HG02938 (cell line): Measurements from ENCODE around the gene ANTXR1.

Experiments
- ATAC-seq: cut with Tn5 transposase; IDR thresholded peaks from one replicate; pipeline ENCODE4 v1.9.1; 2021; ENCODE audit warnings: mild to moderate bottlenecking, moderate library complexity; ENCODE audit not compliant: unreplicated experiment

ANTXR1 gene

DNA sequence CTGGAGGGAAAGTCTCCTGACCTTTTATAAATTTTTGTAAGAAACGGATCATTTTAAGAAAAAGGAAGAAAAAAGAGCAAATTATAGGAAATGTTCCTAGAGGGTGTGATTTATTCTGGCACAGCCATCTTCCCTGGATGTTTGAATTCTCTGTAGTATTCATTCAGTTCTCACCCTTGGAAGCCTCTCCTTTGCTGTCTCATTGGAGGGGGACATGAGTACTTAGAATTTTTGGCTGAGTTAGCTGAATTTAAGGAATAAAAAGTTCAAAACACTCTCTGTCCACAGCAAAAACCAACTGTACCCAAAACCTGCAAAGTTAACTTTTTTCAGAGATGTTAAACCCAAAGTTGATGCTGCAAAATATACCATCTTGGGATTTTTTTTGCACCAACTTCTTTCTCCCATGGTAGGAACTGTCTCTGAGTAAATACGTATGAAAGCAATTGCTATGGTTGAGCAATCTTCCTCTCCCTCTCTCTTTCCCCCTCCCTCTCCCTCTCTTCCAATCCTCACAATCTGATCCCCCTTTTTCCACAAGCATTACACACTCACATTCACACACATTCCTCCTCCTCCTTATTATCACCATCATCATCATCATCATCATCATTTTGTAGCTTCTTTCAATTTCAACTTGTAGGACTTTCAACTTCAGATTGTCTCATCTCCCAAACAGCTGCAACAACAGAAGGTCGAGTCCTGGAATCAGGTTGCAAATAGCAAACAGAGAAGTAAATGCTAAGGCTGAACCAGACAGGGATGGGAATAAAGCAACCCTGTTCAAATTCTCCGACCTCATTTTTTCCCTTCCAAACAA lies 190.4 kb downstream of the ANTXR1 start:
- no peak for ATAC-seq

DNA sequence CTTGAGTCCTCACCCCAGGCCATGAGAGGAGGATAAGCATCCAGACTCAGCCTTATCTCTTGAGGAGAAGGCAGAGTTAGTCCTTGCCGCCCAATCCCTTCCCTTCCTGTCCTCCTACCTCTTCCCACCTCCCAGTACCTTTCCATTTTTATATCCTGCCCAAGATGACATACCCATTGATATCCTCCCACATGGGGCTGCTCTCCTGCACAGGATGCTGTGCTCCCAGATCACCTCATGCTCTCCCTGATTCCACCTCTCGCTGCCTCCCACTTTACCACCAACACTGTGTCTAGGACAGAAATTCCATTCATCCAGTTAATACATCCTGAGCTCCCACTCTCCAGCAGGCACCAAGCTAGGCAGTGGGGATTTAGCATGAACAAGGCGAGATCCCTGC lies 191.7 kb downstream of the ANTXR1 start:
- ATAC-seq: no peak

DNA sequence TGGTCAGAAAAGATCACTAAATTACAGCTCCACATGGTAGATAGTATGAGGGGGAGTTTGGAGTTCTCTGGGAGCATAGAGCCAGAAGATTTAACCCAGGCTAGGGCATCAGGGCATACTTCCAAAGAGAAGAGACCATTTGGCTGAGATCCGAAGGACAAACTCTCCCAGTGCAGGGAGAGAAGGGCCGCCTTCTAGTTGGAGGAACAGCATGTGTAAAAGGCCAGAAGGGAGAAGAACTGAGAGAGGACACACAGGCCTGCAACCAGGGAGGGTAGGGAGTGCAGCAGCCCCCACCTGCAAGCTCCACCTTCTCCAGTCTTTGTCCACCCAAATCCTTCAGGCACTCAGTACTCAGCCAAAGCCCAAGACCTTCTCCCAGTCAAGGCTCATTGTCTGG lies 192.1 kb downstream of the ANTXR1 start:
- ATAC-seq: no peak

DNA sequence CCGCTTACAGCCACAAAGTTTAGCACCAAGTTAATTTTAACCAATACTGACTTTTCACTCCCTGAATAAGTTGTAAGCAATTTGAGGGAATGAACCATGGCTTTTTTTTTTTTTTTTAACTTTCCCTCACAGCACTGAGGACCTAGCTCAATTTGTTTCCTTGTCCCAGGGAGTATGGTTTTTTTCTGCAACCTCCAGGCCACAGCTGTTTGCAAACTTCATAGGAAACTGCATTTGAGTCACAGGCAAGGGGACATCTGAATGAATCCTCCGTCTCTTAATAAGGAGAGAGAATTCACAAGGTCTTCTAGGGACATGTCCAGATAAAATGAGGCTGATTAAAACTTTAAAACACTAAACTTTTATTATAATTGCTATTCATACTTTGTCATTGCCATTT lies 192.5 kb downstream of the ANTXR1 start:
- ATAC-seq: no peak

DNA sequence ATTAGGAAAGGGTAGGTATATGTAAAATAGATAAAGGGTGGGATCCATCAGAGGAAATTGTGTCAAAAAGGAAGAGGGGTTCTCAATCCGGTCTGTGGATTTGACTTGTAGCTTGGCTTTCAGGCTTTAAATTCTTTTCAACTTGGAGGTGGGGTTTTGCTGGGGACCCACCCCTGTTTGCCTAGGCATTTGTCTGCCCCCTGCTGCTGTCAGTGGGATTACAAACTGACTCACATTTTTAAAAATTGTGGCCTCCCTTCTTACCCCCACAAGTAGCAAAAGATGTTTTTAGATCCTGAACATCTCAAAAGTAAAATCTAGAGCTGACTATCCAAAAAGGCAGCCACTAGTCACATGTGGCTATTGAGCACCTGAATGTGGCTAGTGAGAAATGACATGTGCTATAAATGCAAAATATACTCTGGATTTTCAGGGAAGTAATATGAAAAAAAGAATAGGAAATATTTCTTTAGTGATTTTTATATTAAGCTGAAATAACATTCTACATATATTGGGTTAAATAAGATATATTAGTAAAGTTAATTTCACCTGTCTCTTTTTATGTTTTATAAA lies 195.1 kb downstream of the ANTXR1 start:
- ATAC-seq: no peak

DNA sequence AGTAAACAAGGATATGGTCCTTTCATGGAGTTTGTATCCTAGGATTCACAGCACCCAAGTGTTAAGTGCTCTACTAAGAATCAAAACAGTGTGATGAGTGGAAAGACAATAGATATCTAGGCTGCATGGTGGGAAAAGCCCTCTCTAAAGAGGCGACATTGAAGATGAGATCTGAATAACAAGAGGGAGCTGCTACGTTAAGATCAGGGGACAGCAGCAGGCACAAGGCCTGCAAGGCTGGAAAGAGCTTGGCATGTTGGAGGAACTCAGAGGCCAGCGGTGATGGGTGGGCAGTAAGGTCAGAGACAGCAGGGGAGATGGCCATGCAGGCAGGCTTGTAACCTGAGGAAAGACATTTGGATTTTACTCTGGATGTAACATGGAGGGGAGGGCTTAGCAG lies 196.5 kb downstream of the ANTXR1 start:
- no peak for ATAC-seq

DNA sequence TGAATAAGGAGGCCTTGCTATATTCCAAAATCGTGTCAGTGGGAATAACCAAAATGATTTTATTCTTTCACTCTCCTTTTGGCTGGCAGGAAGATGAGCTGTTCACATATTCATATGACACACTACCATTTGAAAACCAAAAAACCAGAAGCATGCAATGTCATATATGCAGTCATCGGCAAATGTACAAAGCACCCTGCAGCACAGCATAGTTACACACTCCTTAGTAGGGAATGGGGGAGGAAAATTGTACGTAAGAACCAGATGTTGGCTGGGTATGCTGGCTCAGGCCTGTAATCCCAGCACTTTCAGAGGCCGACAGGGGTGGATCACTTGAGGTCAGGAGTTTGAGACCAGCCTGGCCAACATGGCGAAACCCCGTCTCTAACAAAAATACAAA lies 197.4 kb downstream of the ANTXR1 start:
- ATAC-seq: no peak

DNA sequence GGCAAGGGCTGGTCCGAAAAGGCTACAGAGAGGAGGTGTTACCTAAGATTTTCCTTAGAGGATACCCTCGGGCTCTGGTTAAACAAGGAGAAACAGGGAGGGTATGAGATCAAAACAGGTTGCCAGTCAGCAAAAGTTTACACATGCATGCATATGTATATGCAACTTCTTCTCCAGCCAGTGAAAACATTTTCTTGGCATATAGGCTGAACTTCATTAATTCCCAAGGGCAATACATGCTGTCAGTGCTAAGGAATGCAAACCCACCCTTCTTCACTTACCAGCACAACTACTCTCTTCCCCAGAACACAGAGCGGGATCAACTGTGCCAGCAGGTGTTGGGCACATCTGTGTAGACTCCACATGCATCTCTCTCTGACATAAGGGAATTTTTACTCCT lies 198.1 kb downstream of the ANTXR1 start:
- no peak for ATAC-seq

DNA sequence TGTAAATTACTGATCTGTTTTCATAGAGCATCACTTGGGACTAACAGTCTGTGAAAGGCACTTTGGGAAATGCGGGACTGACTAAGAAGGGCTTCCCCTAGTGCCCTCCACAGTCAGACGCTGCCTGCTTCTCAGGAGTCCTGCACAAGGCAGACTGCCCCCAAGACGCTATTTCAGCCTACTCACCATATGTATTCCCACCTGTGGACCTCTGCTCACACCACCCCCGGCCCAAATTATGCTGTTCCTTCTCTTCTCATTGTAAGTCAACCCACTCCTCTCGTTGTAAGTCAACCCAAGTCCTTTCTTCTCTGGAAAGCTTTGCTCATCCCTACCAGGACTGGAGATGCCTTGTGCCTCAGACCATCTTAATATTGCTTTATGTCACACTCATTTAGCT lies 198.7 kb downstream of the ANTXR1 start:
- ATAC-seq: no peak

DNA sequence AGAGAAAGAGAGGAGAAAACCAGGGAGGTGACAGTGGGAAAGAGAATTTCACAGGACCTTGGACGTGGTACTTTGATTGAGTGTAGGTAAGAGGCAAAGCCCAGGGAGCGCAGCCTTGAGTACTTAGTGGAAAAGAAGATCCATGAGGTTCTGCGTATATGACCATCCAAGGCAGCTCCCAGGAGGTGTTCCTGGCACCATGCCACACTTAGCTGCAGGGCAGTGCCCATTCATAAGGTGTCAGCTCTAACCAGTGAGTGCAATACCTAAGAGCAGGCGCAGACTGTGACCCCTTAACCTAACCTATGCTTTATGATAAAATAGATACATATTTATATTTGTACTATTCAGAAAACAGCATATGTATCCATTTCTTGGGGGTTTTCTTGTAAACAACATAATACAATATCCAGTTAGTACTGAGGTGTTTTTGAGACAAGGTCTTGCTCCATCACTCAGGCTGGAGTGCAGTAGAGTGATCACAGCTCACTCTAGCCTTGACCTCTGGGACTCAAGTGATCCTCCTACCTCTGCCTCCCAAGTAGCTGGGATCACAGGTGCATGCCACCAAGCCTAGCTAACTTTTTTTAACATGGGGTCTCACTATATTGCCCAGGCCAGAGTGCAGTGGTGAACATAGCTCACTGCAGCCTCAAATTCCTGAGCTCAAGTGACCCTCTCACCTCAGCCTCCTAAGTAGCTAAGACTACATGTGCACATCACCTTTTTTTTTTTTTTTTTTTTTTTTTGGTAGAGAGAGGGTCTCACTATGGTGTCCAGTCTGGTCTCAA lies 199.5 kb downstream of the ANTXR1 start:
- ATAC-seq: no peak

DNA sequence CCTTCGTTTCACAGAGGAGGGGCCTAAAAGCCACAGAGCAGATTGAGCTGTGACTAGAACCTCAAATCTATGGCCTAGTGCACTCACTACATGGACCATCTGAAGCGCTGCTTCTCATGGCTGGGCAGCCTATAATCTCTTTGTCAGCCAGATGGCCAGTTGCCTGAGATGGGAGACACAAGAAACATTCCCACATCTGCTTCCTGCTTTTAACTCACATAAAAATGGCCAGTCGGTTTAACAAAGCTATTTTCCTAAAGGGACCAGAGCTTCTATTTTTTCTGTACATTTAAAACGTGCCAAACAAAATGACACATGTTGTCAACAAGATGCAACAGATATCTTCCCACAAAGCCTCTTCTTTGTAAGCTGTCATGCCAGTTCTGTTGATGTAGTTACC lies 200.2 kb downstream of the ANTXR1 start:
- ATAC-seq: no peak

DNA sequence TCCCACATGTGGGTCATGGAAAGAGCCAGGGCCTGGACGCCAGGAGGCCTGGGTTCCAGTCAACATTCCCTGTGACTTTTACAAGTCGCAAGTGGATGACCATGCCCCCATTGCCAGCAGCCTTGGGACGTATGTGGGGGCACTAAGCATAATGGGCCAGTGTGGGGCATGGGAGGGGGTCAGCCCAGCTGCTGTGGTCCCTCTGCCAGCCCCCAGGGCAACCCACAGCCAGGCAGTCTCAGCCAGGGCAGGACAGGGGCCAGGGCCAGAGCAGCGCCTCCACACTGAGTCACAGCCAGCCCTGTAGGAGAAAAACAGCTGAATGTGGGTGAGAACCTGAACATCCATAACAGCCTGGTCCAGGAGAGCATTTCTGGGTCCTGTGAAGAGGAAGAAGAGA lies 200.8 kb downstream of the ANTXR1 start:
- no peak for ATAC-seq

DNA sequence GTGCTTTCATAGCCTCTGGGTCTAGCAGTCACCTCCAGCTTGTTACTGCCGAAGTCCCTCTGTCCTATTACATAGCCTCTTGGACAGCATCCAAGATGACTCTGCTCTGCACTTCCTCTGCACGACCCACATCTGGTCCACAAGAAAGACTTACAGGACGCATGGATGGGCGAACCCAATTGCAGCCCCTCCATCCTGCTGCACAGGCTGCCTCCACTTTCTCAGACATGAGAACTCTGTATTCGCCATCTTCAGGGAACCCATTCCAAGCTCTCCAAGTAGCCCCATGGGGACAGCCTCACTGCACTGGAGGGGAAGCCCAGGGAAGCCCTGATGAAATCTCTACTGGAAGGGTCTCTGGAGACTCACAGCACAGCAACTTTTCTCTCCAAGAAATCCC lies 201.9 kb downstream of the ANTXR1 start:
- ATAC-seq: no peak

DNA sequence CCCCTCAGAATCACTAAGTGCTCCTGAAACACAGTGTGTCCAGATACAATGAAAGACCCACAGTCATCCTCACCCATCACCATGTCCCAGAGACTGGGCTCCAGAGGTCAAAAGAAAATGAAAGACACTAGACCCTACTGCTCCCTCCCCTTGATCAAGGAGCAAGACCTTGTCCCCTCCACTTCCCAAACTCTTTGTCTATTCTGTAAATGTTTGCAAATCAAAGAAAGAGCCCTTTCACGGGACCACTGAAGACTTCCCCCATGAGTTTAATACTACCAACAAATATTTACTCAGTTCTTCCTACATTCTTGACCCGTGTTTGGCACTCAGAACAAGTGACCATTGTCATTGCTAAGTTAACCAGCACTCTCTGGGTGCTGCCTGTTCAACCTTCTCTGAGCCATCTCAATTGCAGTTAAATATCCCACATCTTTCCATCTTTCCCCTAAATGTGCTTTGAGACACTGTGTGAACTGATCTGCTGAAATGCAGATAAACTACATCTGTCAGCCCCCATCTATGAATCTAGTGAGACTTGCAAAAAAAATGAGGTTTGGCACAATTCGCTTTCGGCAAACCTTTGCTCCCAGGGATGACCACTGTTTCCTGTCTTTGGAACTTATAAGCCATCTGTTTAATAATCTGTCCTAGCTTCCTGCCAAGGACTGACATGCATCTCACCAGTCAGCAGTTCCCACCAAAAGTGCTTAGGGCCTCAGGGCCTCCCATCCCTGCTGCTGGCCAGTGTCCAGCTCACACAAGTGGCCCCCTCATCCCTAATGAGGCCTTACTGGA lies 203.8 kb downstream of the ANTXR1 start:
- ATAC-seq: no peak

DNA sequence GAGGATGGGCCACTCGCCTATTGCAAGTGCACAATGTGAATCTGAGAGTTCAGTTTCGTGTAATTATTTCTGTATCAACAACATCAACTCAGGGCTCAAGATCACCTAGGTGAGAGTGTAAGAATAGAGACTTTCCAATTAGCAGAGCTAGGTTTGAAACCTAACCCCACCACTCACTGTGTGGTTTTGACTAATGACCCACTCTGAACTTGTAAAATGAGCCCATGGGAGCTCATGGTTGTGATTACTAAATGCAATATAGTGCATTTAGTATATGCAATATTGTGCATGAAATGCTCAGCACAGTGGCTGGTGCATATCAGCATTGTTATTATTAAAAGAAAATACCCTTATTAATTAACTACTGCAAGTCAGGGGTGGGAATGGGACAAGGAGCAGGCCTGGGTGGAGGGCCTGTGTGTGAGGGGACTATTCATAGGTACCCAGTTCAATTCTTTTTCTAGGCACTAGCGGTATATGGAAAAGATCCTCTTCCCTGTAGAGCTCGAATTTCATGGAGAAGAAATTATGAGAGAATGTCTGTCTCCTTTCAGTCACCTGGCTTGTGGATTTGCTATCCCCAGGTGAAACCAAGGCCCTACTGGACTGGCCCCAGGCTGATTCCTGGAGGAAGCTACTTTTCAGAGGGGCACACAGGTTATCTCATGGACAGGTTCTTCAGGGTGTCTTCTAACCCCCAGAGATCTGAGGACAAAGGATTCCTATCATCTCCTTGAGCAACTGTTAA lies 204.5 kb downstream of the ANTXR1 start:
- no peak for ATAC-seq

DNA sequence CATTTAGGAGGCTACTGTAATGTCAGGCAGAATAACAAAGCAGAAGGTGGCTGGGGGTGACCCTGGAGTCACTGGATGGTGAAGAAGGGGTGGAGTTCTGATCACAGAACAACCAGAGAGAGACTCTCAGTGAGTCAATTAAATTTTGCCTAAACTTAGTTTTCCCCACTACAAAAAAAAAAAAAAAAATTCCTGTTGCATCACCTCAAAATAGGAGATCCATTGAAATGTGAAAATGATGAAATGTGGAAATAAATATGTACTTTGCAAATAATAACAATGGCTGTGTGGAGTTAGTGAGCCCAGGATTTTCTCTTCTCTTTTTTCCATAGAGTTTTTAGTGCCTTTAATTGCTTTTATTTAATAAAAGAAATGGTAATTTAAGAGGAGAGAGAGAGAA lies 208.5 kb downstream of the ANTXR1 start:
- ATAC-seq: no peak

DNA sequence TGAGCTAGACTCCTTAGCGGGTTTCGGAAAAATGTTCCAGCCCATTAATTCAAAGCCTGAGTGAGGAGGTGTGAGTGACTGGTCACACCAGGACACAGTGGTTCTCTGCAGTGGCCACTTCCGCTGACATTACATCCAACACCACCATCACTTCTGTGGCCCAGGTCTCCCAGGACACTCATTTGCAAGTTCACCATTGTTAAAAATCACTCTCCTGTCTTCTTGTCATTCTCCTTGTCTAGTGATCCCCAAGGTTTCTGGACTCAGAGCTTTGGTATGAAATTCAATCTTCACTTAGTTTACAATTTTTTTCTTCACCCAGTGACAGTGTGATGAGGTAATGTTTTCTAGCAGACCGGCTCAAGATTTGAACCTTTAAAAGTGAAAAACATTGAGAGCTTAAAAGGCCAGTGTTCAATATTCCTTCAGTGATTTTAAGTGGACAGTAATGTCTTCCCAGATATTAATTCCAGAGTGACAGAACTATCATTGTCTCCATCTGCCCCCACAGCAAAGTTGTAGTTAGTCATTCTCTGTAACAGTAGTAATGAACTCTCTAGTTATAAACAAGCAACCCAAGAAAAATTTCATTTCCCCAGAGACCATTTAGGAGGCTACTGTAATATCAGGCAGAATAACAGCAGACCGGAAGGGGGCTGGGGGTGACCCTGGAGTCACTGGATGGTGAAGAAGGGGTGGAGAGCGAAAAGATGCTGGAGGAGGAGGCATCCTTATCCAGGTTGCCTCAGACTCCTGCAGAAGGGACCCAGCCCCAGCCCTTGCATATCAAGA lies 209.2 kb downstream of the ANTXR1 start:
- ATAC-seq: no peak

DNA sequence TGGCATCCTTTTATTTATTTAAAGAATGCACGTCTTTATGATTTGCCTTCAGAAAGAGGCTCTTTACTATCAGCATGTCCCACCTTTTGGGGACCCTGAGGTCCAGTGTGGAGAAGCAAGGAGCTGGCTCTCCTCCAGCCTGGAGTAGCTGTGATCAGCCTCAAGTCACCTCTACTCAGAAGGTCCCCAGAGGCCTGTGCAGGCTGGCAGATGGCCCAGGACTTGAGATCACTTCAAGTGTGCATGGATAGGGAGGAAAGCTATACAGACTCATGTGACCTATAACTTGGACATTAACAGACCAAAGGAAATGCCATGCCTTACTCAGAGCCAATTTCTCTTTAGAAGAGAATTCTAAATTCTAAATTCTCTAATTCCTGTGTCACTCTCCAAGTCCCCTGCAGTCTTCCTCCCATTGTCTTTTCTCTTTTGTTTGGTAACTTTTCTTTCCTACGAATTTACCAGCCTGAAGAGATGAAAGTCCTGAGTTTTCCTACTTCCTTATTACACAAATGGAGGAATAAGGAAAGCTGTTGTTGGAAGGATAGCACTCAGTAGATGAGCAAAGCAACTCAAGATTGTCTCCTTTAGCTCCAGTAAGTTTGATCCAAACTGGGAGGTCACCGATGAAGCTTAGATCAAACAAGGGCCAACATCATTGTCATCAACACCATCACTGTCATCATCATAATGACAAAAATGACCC lies 210.1 kb downstream of the ANTXR1 start:
- no peak for ATAC-seq
